Mesendoderm (in vitro differentiated cells): ENCODE data around the gene RPL36A.

Experiments
- DNase-seq: peaks from one replicate; pipeline ENCODE4 v3.0.0; 2013
- H2AK5ac ChIP-seq: 2 replicates; pipeline ENCODE4 v1.6.1; 2013; ENCODE audit warnings: low read length, inconsistent platforms
- H2BK120ac ChIP-seq: 2 replicates; pipeline ENCODE4 v1.6.1; 2013; ENCODE audit warnings: low read depth, mild to moderate bottlenecking, low read length, moderate library complexity, mixed read lengths
- H2BK15ac ChIP-seq: replicated peaks from 2 replicates; pipeline ENCODE4 v1.6.1; 2013; ENCODE audit warnings: low read depth, mild to moderate bottlenecking, moderate library complexity
- H2BK5ac ChIP-seq: 2 replicates; pipeline ENCODE4 v1.6.1; 2013; ENCODE audit warnings: low read length, inconsistent platforms
- H3K18ac ChIP-seq: 2 replicates; pipeline ENCODE4 v1.6.1; 2013; ENCODE audit warnings: mild to moderate bottlenecking, low read length, mixed read lengths
- H3K23ac ChIP-seq: one replicate; pipeline ENCODE4 v1.6.1; 2013; ENCODE audit warnings: low read length
- H3K27ac ChIP-seq: 2 replicates; pipeline ENCODE4 v1.5.1; 2013; ENCODE audit warnings: low read depth, mild to moderate bottlenecking, inconsistent platforms, low read length, moderate library complexity
- H3K27me3 ChIP-seq: 2 replicates; pipeline ENCODE4 v1.6.1; 2013; ENCODE audit warnings: low read length, control low read depth, mild to moderate bottlenecking, inconsistent platforms; ENCODE audit not compliant: insufficient read depth, poor library complexity
- H3K36me3 ChIP-seq: 2 replicates; pipeline ENCODE4 v1.6.1; 2013; ENCODE audit warnings: low read length, inconsistent platforms; ENCODE audit not compliant: control insufficient read depth, insufficient read depth
- H3K4ac ChIP-seq: one replicate; pipeline ENCODE4 v1.6.1; 2013; ENCODE audit warnings: low read depth, mild to moderate bottlenecking, low read length, moderate library complexity
- H3K4me1 ChIP-seq: 2 replicates; pipeline ENCODE4 v1.6.1; 2013; ENCODE audit warnings: low read depth, low read length, inconsistent platforms; ENCODE audit not compliant: control insufficient read depth
- H3K4me2 ChIP-seq: 2 replicates; pipeline ENCODE4 v1.6.1; 2013; ENCODE audit warnings: low read length
- H3K4me3 ChIP-seq: 2 replicates; pipeline ENCODE4 v1.5.1; 2013; ENCODE audit warnings: mild to moderate bottlenecking, low read length
- H3K56ac ChIP-seq: one replicate; pipeline ENCODE4 v1.6.1; 2013; ENCODE audit warnings: low read length
- H3K79me1 ChIP-seq: 2 replicates; pipeline ENCODE4 v1.6.1; 2013; ENCODE audit warnings: low read length, inconsistent platforms
- H3K79me2 ChIP-seq: 2 replicates; pipeline ENCODE4 v1.6.1; 2013; ENCODE audit warnings: mild to moderate bottlenecking, low read length; ENCODE audit not compliant: control insufficient read depth, insufficient read depth
- H3K9ac ChIP-seq: 2 replicates; pipeline ENCODE4 v1.6.1; 2013; ENCODE audit warnings: low read length, inconsistent platforms
- H4K5ac ChIP-seq: one replicate; pipeline ENCODE4 v1.6.1; 2013; ENCODE audit warnings: low read length
- H4K8ac ChIP-seq: one replicate; pipeline ENCODE4 v1.6.1; 2013; ENCODE audit warnings: low read depth, mild to moderate bottlenecking, control low read depth, low read length, moderate library complexity
- WGBS: extraction: QIAGEN DNeasy Blood & Tissue Kit; methylation state at CpG from one replicate; pipeline ENCODE4 v1.1.7; 2013; ENCODE audit warnings: low lambda C conversion rate, missing lambda C conversion rate; ENCODE audit not compliant: insufficient coverage; ENCODE audit errors: extremely low coverage; 5-methylcytosine and 5-hydroxymethylcytosine counted together

The RPL36A gene

DNA sequence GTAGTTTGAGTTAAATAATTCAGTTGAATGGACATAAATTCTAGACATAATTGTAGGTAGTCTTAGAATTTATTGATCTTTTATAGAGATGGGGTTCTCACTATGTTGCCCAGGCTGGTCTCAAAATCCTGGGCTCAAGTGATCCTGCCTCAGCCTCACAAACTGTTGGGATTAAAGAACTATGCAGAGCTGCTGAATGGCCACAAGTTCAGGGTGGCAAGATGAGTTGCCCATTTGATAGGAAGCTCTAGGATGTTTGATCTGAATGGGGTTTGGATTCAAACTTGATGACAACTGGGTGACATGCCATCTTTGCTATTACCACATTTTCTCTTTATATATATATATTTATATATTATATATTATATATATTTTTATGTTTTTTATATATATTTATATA is 3.6 kb downstream of the RPL36A start:
- H3K4me2 ChIP-seq = no peak overlapping the region

DNA sequence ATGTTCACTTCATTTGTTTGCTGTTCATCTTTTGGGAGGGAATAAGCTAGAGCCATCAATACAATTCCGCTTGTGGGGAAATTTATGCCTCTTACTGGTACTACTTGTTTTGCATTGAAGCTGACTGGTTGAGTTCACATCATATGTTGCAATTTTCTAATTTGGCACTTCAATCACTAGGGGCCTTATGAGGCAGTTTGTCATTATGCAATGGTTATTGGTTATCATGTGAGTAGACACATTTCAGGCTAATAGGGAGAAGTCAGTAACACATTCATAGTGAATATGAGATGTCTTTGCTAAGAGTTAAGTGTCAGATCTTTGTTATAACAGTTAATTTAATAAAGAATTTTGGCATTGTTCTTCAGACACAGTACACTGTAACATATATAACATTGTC is 5.0 kb downstream of the RPL36A start:
- Histone ChIP-seq H2AK5ac (no peak overlapping the region), H3K79me1 (no peaks in the 10 kb centered on the region), H3K4me1 (no peaks in the 10 kb centered on the region), H3K23ac (no peak overlapping the region), H3K9ac (no peak overlapping the region), H3K27ac (no peak overlapping the region), H2BK120ac (no peak overlapping the region), H4K5ac (no peak overlapping the region), H3K56ac (no peak overlapping the region), H3K4me2 (no peak overlapping the region), H4K8ac (no peak overlapping the region), H3K4ac (no peak overlapping the region), H3K4me3 (no peak overlapping the region), H3K79me2 (peaks cover 14% of the 10 kb centered on the region), H3K18ac (no peak overlapping the region), H2BK15ac (no peak overlapping the region), H3K27me3 (no peaks in the 10 kb centered on the region), H2BK5ac (no peak overlapping the region), H3K36me3 (peaks cover 3% of the 10 kb centered on the region)
- DNase-seq = no peak
- WGBS = no CpG with 5 or more reads among the region's 1 CpG

More for the DNA sequence above, 3.6 kb downstream of the RPL36A start:
- no peaks in the 10 kb centered on the region for H3K27me3 ChIP-seq
- no peak overlapping the region for H3K4me3 ChIP-seq
- no peak overlapping the region for H3K27ac ChIP-seq
- no peak overlapping the region for H2BK120ac ChIP-seq
- peaks cover 3% of the 10 kb centered on the region for H3K36me3 ChIP-seq
- DNase-seq = no peak
- H2AK5ac ChIP-seq = no peak overlapping the region
- peaks cover 14% of the 10 kb centered on the region for H3K79me2 ChIP-seq
- no peaks in the 10 kb centered on the region for H3K79me1 ChIP-seq
- H3K4me1 ChIP-seq = no peaks in the 10 kb centered on the region
- no peak overlapping the region for H4K5ac ChIP-seq
- no peak overlapping the region for H3K4ac ChIP-seq
- H3K56ac ChIP-seq = no peak overlapping the region
- no peak overlapping the region for H2BK5ac ChIP-seq
- no peak overlapping the region for H3K23ac ChIP-seq
- H3K9ac ChIP-seq = no peak overlapping the region
- H2BK15ac ChIP-seq = no peak overlapping the region
- no peak overlapping the region for H3K18ac ChIP-seq
- H4K8ac ChIP-seq = no peak overlapping the region

DNA sequence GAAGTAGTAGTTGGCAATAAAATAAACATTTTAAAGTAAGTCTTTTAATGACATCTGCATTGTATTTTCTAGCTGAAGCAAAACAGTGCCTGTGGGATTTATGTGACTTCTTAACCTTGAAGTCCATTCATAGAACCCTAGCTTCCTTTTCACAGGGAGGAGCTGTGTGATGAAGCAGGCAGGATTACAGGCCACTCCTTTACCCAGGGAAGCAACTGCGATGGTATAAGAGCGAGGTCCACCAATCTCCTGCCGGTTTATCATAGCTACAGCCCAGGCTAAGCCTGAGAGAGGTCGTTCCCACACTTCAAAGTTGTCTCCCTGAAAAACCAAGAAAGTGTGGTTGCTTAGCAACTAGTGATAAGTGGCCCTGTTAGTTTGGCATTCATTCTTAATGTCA is 7.0 kb downstream of the RPL36A start:
- no CpG with 5 or more reads among the region's 4 CpGs for WGBS
- H3K27ac ChIP-seq = no peak overlapping the region
- DNase-seq = peak; percentile 28

DNA sequence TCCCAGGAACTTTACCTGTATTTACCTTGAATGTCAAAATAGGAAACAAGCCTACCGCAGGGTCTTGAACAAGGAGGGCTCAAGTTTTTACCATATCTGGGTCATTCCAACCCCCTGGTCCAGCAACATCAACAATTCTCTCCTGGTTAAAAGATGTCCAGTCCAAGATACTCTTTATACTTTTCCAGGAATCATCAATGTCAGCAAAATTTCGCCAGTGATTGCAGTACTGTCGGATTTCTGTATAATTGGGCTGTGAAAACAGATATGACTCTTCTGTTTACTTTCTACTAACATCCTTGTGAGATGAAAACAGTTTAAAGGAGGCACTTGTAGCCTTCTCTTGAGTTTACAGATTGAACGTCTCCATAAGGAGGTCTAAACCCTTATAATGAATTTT is 7.9 kb downstream of the RPL36A start:
- H3K27me3 ChIP-seq = no peaks in the 10 kb centered on the region
- H3K4me2 ChIP-seq = no peak overlapping the region
- H3K36me3 ChIP-seq = no peaks in the 10 kb centered on the region
- H3K4me1 ChIP-seq = no peaks in the 10 kb centered on the region
- no peaks in the 10 kb centered on the region for H3K79me1 ChIP-seq
- no peak overlapping the region for H2BK120ac ChIP-seq
- no peak overlapping the region for H4K8ac ChIP-seq
- H3K79me2 ChIP-seq = no peaks in the 10 kb centered on the region
- H2AK5ac ChIP-seq = no peak overlapping the region
- H3K9ac ChIP-seq = no peak overlapping the region
- DNase-seq = no peak
- no peak overlapping the region for H3K56ac ChIP-seq
- H2BK5ac ChIP-seq = no peak overlapping the region
- no peak overlapping the region for H2BK15ac ChIP-seq
- H3K18ac ChIP-seq = no peak overlapping the region
- no peak overlapping the region for H3K4me3 ChIP-seq
- H3K4ac ChIP-seq = no peak overlapping the region
- no peak overlapping the region for H4K5ac ChIP-seq
- H3K27ac ChIP-seq = no peak overlapping the region
- no CpG with 5 or more reads among the region's 4 CpGs for WGBS
- H3K23ac ChIP-seq = no peak overlapping the region

More for the DNA sequence above, 7.0 kb downstream of the RPL36A start:
- no peak overlapping the region for H3K4ac ChIP-seq
- no peak overlapping the region for H3K18ac ChIP-seq
- no peak overlapping the region for H3K4me3 ChIP-seq
- H4K5ac ChIP-seq = no peak overlapping the region
- no peak overlapping the region for H3K23ac ChIP-seq
- no peak overlapping the region for H2BK5ac ChIP-seq
- H3K36me3 ChIP-seq = no peaks in the 10 kb centered on the region
- H3K79me2 ChIP-seq = no peaks in the 10 kb centered on the region
- H3K56ac ChIP-seq = no peak overlapping the region
- H3K27me3 ChIP-seq = no peaks in the 10 kb centered on the region
- H2BK15ac ChIP-seq = no peak overlapping the region
- no peak overlapping the region for H2AK5ac ChIP-seq
- H3K79me1 ChIP-seq = no peaks in the 10 kb centered on the region
- H2BK120ac ChIP-seq = no peak overlapping the region
- no peak overlapping the region for H4K8ac ChIP-seq
- no peak overlapping the region for H3K9ac ChIP-seq
- H3K4me2 ChIP-seq = no peak overlapping the region
- H3K4me1 ChIP-seq = no peaks in the 10 kb centered on the region

DNA sequence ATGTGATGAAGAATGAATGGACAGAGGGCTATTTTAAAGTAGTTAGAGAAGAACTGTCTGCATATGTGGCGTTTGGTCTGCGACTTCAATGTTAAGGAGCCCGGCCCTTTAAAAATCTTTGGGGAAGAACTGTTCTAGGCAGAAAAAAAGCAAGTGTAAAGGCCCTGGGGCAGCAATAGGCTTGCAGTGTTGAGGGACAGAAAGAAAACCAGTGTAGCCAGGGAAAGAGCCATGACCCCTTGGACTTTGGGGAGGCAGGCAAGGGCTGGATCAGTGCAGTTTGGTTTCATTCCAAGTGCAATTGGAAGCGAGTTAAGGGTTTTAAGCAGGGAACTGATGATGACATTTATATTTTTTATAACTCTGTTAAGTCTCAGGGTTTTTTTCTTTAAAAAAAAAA is 9.0 kb downstream of the RPL36A start:
- WGBS = no CpG with 5 or more reads among the region's 4 CpGs
- Histone ChIP-seq H3K23ac (no peak overlapping the region), H2BK15ac (no peak overlapping the region), H3K27ac (no peak overlapping the region), H3K9ac (no peak overlapping the region), H4K5ac (no peak overlapping the region), H2AK5ac (no peak overlapping the region), H3K27me3 (no peaks in the 10 kb centered on the region), H3K79me2 (no peaks in the 10 kb centered on the region), H3K4me1 (no peaks in the 10 kb centered on the region), H3K36me3 (no peaks in the 10 kb centered on the region), H3K4me2 (no peak overlapping the region), H3K4me3 (no peak overlapping the region), H3K56ac (no peak overlapping the region), H3K79me1 (no peaks in the 10 kb centered on the region), H3K4ac (no peak overlapping the region), H2BK5ac (no peak overlapping the region), H2BK120ac (no peak overlapping the region), H3K18ac (no peak overlapping the region), H4K8ac (no peak overlapping the region)
- DNase-seq = no peak

DNA sequence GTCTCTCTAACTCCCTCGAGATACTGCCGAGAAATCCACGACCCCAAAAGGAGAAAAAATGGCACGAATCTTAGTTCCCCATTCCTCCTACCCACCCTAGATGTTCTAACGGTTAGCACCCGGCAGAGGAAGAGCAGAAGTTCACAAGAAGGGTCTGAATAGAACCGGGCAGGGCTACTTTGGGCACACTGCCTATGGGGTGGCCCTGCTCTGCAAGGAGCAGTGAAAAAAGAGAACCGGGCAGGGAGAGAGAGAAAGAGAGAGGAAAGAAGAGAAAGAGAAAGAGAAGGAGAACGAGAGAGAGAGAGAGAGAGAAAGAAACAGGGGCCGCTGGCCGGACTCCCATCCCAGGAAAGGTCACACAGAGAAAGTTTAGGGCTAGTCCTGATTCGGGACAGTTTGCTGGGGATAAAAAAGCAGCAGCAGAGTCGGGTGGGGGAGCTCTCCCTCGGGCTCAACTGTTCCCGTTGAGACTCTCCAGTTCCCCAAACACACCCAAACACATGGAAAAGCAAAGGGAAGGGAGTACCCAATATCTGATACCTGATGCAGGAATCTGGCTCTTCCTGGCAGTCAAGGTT is 16.4 kb downstream of the RPL36A start:
- Histone ChIP-seq H3K23ac (no peak overlapping the region), H3K4ac (no peak overlapping the region), H4K5ac (no peak overlapping the region), H3K56ac (peak overlapping the region; percentile 85), H3K4me1 (no peaks in the 10 kb centered on the region), H3K27ac (peak overlapping the region; percentile 76), H3K9ac (peak overlapping the region; percentile 82), H2BK5ac (no peak overlapping the region), H3K18ac (peak overlapping the region; percentile 18), H3K27me3 (no peaks in the 10 kb centered on the region), H2BK120ac (peak overlapping the region; percentile 45), H2BK15ac (no peak overlapping the region), H3K4me3 (peak overlapping the region; percentile 82), H2AK5ac (no peak overlapping the region), H3K79me2 (peaks cover 25% of the 10 kb centered on the region), H4K8ac (no peak overlapping the region), H3K36me3 (no peaks in the 10 kb centered on the region), H3K4me2 (peak overlapping the region; percentile 54), H3K79me1 (peaks cover 2% of the 10 kb centered on the region)
- no CpG with 5 or more reads among the region's 15 CpGs for WGBS
- DNase-seq = no peak
